ENCODE data around the gene METTL1. TPM values are rescaled to one million over a fixed set of nuclear protein-coding genes. Genes with fewer than 3 reads are reported as not detected.

Gene METTL1
- total RNA-seq, 1 experiment from 2014 or later, result 37.8 TPM

DNA sequence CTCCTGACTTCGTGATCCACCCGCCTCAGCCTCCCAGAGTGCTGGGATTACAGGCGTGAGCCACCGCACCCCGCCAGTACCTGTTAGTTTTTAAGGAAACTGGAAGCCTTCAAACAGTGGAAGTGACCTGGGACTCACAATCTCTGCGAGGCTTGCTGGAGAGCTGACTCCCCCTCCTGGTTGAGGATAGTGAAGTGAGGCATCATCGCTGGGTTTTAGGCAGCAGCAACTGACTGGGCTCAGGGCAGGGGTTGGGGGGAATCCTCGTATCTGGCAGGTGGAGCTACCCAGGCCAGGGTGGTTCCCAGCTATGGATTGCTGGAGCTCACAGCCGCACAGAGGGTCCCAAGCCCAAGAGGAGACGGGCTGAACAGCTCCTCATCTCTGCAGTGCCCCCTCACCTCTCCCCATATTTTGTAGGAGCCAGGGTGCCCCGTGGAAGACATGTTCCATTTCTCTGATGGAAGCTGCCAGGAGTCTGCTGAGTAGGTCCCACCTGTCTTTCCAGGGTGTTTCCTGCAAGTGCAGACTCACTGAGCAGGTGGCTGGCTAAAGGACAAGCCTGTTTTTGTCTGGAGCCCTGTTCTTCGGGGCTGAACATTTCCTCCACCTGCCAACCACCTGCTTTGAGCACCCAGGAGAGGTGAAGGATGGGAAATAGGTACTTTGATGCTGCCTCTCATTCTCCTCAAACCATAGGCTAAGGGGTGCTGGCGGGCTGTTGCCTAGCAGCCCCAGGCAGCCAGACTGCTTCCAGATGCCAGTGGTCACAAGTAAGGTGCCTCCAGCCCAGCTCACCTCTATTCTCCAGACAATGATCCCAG, 43.5 kb upstream of the METTL1 start:
- H3K27me3 ChIP-seq (replicated peaks; ENCODE audit: control insufficient read depth, insufficient read depth, low read length), result no peaks in the 10 kb centered on the region
- ChIA-PET CTCF (no interaction called here), POLR2A (no interaction called here)
- no peaks in the 10 kb centered on the region for H3K27me3 Mint-ChIP-seq (ENCODE audit: insufficient read depth, unreplicated experiment)
- no TSS peak for BruUV-seq (replicated peaks)
- intact Hi-C loops (cut with micrococcal nuclease; ENCODE audit: unreplicated experiment), result no loop called here
- H3K4me3 ChIP-seq (ENCODE audit: low read depth, low read length), result no peak overlapping the region
- no peaks in the 10 kb centered on the region for H3K9me3 Mint-ChIP-seq (ENCODE audit: unreplicated experiment)
- no peaks in the 10 kb centered on the region for H3K36me3 ChIP-seq (ENCODE audit: control insufficient read depth, insufficient read depth, low read length)
- H3K36me3 Mint-ChIP-seq (ENCODE audit: insufficient read depth, unreplicated experiment), result peaks cover 17% of the 10 kb centered on the region
- H3K4me1 ChIP-seq, result no peaks in the 10 kb centered on the region
- TF ChIP-seq, protein P1, sequence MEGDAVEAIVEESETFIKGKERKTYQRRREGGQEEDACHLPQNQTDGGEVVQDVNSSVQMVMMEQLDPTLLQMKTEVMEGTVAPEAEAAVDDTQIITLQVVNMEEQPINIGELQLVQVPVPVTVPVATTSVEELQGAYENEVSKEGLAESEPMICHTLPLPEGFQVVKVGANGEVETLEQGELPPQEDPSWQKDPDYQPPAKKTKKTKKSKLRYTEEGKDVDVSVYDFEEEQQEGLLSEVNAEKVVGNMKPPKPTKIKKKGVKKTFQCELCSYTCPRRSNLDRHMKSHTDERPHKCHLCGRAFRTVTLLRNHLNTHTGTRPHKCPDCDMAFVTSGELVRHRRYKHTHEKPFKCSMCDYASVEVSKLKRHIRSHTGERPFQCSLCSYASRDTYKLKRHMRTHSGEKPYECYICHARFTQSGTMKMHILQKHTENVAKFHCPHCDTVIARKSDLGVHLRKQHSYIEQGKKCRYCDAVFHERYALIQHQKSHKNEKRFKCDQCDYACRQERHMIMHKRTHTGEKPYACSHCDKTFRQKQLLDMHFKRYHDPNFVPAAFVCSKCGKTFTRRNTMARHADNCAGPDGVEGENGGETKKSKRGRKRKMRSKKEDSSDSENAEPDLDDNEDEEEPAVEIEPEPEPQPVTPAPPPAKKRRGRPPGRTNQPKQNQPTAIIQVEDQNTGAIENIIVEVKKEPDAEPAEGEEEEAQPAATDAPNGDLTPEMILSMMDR (IDR thresholded peaks at IDR 0.05; ENCODE audit: insufficient read depth in 1 of 2, low read depth in 1 of 2, low read length in 1 of 2, severe bottlenecking in 1 of 2, unreplicated experiment in 1 of 2), result peak in 1 of 2 experiments; percentile 17
- H3K9me3 ChIP-seq, result no peaks in the 10 kb centered on the region
- H3K27ac Mint-ChIP-seq (ENCODE audit: unreplicated experiment), result no peak overlapping the region
- no peaks in the 10 kb centered on the region for H3K4me1 Mint-ChIP-seq (ENCODE audit: low read depth, unreplicated experiment)
- no peak overlapping the region for H3K4me3 Mint-ChIP-seq (ENCODE audit: unreplicated experiment)
- DNase-seq, result no peak

DNA sequence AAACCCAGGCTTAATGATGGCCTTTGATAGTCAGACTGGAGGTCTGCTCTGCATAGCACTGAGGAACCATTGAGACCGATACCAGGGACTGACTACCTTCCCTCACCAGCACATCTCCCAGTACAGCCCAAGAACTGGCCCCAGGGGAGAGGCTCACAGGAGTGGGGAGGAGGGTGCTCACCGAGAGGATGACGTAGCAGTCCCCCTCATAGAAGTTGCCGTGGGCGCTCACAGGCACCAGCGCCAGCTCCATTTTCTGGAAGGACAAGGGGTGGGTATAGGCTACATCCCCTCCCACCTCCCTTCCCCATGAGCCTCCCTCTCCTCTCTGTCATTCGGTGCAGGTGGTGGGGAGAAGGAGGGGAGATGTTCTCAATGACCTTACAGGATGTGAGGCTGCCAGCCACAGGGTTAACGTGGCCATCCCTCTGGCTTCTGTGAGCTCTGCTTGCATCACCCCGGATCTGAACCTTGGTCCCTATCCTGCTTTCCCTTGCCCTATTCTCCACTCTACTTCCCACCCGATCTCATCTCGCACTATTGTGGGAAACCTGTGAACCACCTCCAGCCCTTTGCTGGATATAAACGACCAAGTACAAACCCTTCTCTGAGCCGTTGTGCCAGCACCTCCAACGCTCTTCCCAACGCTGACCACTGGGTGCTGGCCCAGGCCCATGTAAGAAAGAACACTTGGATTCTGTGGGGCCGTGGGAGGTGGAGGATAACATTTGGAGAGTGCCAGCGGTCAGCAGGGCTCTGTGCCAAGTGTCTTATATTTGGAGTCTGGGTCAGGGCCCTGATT, 42.3 kb upstream of the METTL1 start:
- intact Hi-C loops (cut with micrococcal nuclease; ENCODE audit: unreplicated experiment), result no loop called here
- DNase-seq, result no peak
- Histone ChIP-seq H3K4me3 (ENCODE audit: low read depth, low read length) (no peak overlapping the region), H3K4me1 (no peaks in the 10 kb centered on the region), H3K27me3 (replicated peaks; ENCODE audit: control insufficient read depth, insufficient read depth, low read length) (no peaks in the 10 kb centered on the region), H3K36me3 (ENCODE audit: control insufficient read depth, insufficient read depth, low read length) (no peaks in the 10 kb centered on the region), H3K9me3 (no peaks in the 10 kb centered on the region)
- H3K4me1 Mint-ChIP-seq (ENCODE audit: low read depth, unreplicated experiment), result no peaks in the 10 kb centered on the region
- TF ChIP-seq, protein P1 (IDR thresholded peaks at IDR 0.05; ENCODE audit: insufficient read depth in 1 of 2, low read depth in 1 of 2, low read length in 1 of 2, severe bottlenecking in 1 of 2, unreplicated experiment in 1 of 2), result no peak
- CTCF ChIA-PET, result no interaction called here
- peaks cover 10% of the 10 kb centered on the region for H3K36me3 Mint-ChIP-seq (ENCODE audit: insufficient read depth, unreplicated experiment)
- POLR2A ChIA-PET, result no interaction called here
- H3K27me3 Mint-ChIP-seq (ENCODE audit: insufficient read depth, unreplicated experiment), result no peaks in the 10 kb centered on the region
- BruUV-seq (replicated peaks), result no TSS peak
- H3K4me3 Mint-ChIP-seq (ENCODE audit: unreplicated experiment), result no peak overlapping the region
- H3K27ac Mint-ChIP-seq (ENCODE audit: unreplicated experiment), result no peak overlapping the region
- H3K9me3 Mint-ChIP-seq (ENCODE audit: unreplicated experiment), result no peaks in the 10 kb centered on the region

DNA sequence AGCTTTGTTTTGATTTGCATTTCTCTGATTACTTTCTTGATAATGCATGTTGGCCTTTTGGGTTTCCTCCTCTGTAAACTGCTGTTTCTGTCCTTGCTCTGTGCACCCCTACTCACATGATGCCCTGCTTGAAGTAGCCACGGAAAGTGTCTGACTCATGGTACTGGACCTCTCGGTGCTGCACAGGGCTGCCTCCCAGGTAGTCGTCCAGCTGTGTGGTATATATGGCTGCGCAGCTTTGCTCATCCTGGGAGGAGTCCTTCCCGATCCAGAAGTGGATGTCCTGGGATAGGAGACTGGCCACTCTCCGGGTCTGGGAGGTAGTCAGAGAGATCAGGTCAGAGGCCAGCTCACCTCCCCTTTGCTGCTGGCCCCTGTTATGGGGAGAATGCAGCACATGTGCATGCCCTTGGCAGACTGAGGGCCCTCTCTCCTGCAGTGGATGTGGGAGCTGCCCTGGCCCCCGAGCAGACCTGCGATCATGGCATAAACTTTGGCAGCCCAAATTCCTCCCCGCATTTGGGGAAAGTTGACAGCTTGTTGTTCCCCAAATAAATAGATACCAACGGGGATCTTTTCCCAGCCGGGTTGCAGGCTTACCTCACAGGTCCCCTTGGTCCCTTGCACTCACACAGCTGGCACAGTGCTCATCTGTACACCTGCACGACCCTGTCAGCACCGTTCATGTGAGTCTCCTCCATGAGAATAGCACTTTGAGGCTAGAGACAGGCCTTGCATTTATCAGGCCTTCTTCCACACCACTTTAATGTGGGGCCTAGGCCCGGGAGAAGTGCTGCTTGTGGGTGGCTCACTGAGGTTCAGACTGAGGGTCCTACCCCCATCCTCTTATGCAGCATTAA, 41.4 kb upstream of the METTL1 start:
- no TSS peak for BruUV-seq (replicated peaks)
- H3K4me3 Mint-ChIP-seq (ENCODE audit: unreplicated experiment), result no peak overlapping the region
- CTCF ChIA-PET, result no interaction called here
- H3K4me1 Mint-ChIP-seq (ENCODE audit: low read depth, unreplicated experiment), result no peaks in the 10 kb centered on the region
- TF ChIP-seq, protein P1 (IDR thresholded peaks at IDR 0.05; ENCODE audit: insufficient read depth in 1 of 2, low read depth in 1 of 2, low read length in 1 of 2, severe bottlenecking in 1 of 2, unreplicated experiment in 1 of 2), result no peak
- no peaks in the 10 kb centered on the region for H3K27me3 Mint-ChIP-seq (ENCODE audit: insufficient read depth, unreplicated experiment)
- DNase-seq, result no peak
- Histone ChIP-seq H3K4me1 (no peaks in the 10 kb centered on the region), H3K36me3 (ENCODE audit: control insufficient read depth, insufficient read depth, low read length) (no peaks in the 10 kb centered on the region), H3K9me3 (no peaks in the 10 kb centered on the region), H3K4me3 (ENCODE audit: low read depth, low read length) (no peak overlapping the region), H3K27me3 (replicated peaks; ENCODE audit: control insufficient read depth, insufficient read depth, low read length) (no peaks in the 10 kb centered on the region)
- no peaks in the 10 kb centered on the region for H3K9me3 Mint-ChIP-seq (ENCODE audit: unreplicated experiment)
- H3K27ac Mint-ChIP-seq (ENCODE audit: unreplicated experiment), result no peak overlapping the region
- peaks cover 2% of the 10 kb centered on the region for H3K36me3 Mint-ChIP-seq (ENCODE audit: insufficient read depth, unreplicated experiment)
- POLR2A ChIA-PET, result no interaction called here
- intact Hi-C loops (cut with micrococcal nuclease; ENCODE audit: unreplicated experiment), result no loop called here

Measured in Caco-2 (cell line).